Dendritic cell treated with granulocyte-macrophage colony-stimulating factor and Interleukin-4, amounts not matched to agents 40 ng/mL and 50 ng/mL, for 4 days (primary cell): Measurements from ENCODE around the gene AGBL1.

Experiments
- H3K27ac Mint-ChIP-seq: one replicate; pipeline ENCODE4 v1.8.0; 2022; ENCODE audit warnings: mild to moderate bottlenecking, mixed read lengths
- H3K27me3 Mint-ChIP-seq: one replicate; pipeline ENCODE4 v1.8.0; 2022; ENCODE audit warnings: mild to moderate bottlenecking, mixed read lengths
- H3K36me3 Mint-ChIP-seq: one replicate; pipeline ENCODE4 v1.8.0; 2022; ENCODE audit warnings: low read depth, mixed read lengths
- H3K4me1 Mint-ChIP-seq: one replicate; pipeline ENCODE4 v1.8.0; 2022; ENCODE audit warnings: low read depth, mixed read lengths
- H3K4me3 Mint-ChIP-seq: one replicate; pipeline ENCODE4 v1.8.0; 2022; ENCODE audit warnings: mild to moderate bottlenecking, moderate library complexity, mixed read lengths
- H3K9me3 Mint-ChIP-seq: one replicate; pipeline ENCODE4 v1.8.0; 2022; ENCODE audit warnings: mixed read lengths
- intact Hi-C: fragments of 100-400 bp; cut with micrococcal nuclease; formaldehyde crosslinking; loops from one replicate; pipeline ENCODE4 v1.15.0; 2022

Gene AGBL1

GRCh38 chr15:86735247-86736040 is 655.8 kb downstream of the AGBL1 start:
- Mint-ChIP-seq H3K9me3 (no peaks in the 10 kb centered on the region), H3K36me3 (no peaks in the 10 kb centered on the region), H3K4me1 (no peaks in the 10 kb centered on the region), H3K27me3 (no peaks in the 10 kb centered on the region), H3K4me3 (no peak overlapping the region), H3K27ac (no peak overlapping the region)
- intact Hi-C loops = no loop called here

- Mint-ChIP-seq H3K9me3 (no peaks in the 10 kb centered on the region), H3K27ac (no peak overlapping the region), H3K36me3 (no peaks in the 10 kb centered on the region), H3K4me1 (no peaks in the 10 kb centered on the region), H3K4me3 (no peak overlapping the region), H3K27me3 (no peaks in the 10 kb centered on the region)
- intact Hi-C loops = loop anchor here (5.0 kb wide), 1 partner anchor 885 kb away; no protein-coding TSS in a partner anchor
Measured at GRCh38 chr15:86741917-86742316, 662.2 kb downstream of the AGBL1 start.

DNA sequence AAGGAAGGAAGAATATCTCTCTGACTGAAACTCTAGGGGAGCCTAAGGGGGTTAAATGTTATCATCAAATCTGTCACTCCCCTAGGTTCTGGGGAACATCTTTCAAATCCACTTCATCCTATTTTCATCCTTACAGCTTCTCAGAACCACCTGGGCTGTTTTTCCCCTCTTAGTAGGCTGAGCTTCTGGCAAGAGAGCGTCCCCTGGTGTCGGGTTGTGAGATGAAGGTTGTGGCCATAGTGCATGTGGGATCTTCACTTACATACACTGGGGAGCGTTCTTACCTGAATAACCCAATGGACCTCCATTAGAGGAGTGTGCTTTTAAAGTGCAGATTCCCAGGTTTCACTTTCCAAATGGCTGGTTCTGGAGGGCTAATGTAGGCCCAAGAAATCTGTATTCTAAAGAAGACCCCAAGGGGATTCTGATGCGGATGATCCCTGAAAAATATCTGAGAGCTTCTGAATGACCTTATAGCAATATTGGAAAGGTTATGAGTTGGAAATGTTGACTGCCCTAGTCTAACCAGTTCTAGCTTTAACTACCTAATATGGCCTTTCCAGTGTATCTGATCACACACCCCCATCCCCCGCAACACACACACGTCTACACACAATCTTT is 663.7 kb downstream of the AGBL1 start:
- H3K36me3 Mint-ChIP-seq = no peaks in the 10 kb centered on the region
- no peaks in the 10 kb centered on the region for H3K9me3 Mint-ChIP-seq
- intact Hi-C loops = loop anchor here (5.0 kb wide), 1 partner anchor 886 kb away; no protein-coding TSS in a partner anchor
- H3K4me3 Mint-ChIP-seq = no peak overlapping the region
- no peaks in the 10 kb centered on the region for H3K27me3 Mint-ChIP-seq
- H3K27ac Mint-ChIP-seq = no peak overlapping the region
- H3K4me1 Mint-ChIP-seq = no peaks in the 10 kb centered on the region

- intact Hi-C loops = loop anchor here (5.0 kb wide), 1 partner anchor 887 kb away; no protein-coding TSS in a partner anchor
- Mint-ChIP-seq H3K27ac (no peak overlapping the region), H3K27me3 (no peaks in the 10 kb centered on the region), H3K9me3 (no peaks in the 10 kb centered on the region), H3K4me3 (no peak overlapping the region), H3K4me1 (no peaks in the 10 kb centered on the region), H3K36me3 (no peaks in the 10 kb centered on the region)
Measured at GRCh38 chr15:86744198-86744780, 664.6 kb downstream of the AGBL1 start.

DNA sequence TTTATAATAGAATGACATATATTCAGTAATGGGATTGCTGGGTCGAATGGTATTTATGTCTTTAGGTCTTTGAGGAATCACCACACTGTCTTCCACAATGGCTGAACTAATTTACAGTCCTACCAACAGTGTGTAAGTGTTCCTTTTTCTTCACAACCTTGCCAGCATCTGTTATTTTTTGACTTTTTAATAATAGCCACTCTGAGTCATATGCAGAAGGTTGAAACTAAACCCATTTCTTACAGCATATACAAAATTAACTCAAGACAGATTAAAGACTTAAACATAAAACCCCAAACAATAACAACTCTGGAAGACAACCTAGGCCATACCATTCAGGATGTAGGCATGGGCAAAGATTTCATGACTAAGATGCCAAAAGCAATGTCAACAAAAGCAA is 671.4 kb downstream of the AGBL1 start:
- H3K9me3 Mint-ChIP-seq = no peaks in the 10 kb centered on the region

GRCh38 chr15:86754846-86755245 is 675.2 kb downstream of the AGBL1 start:
- Mint-ChIP-seq H3K9me3 (no peaks in the 10 kb centered on the region), H3K36me3 (no peaks in the 10 kb centered on the region), H3K4me1 (no peaks in the 10 kb centered on the region), H3K27me3 (no peaks in the 10 kb centered on the region), H3K27ac (no peak overlapping the region), H3K4me3 (no peak overlapping the region)
- intact Hi-C loops = no loop called here

More for the DNA sequence above, 671.4 kb downstream of the AGBL1 start:
- no peaks in the 10 kb centered on the region for H3K4me1 Mint-ChIP-seq
- H3K27me3 Mint-ChIP-seq = no peaks in the 10 kb centered on the region
- no peak overlapping the region for H3K27ac Mint-ChIP-seq
- intact Hi-C loops = no loop called here
- no peaks in the 10 kb centered on the region for H3K36me3 Mint-ChIP-seq
- H3K4me3 Mint-ChIP-seq = no peak overlapping the region

DNA sequence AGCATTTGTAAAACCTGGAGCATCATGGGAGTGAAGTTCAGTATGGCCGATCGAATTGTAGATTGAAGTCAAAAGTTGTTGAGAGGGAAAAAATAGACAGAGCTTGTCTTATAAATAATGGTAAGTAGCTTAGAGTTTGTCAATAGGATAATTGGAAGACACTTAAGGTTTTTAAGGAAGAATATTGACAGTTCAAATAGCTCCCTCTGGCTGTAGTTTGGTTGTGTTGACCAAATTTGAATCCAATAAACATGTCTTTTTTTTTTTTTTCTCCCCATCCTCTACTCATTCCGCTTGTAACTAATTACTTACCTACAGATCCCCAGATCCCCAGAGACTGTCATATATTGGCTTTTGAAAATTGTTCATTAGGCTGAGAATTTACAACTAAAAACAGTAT is 677.0 kb downstream of the AGBL1 start:
- no peaks in the 10 kb centered on the region for H3K4me1 Mint-ChIP-seq
- no peaks in the 10 kb centered on the region for H3K36me3 Mint-ChIP-seq
- H3K27me3 Mint-ChIP-seq = no peaks in the 10 kb centered on the region
- no peak overlapping the region for H3K27ac Mint-ChIP-seq
- no peak overlapping the region for H3K4me3 Mint-ChIP-seq
- intact Hi-C loops = no loop called here
- no peaks in the 10 kb centered on the region for H3K9me3 Mint-ChIP-seq

- no peaks in the 10 kb centered on the region for H3K9me3 Mint-ChIP-seq
- H3K27ac Mint-ChIP-seq = no peak overlapping the region
- no peaks in the 10 kb centered on the region for H3K4me1 Mint-ChIP-seq
- H3K27me3 Mint-ChIP-seq = no peaks in the 10 kb centered on the region
- H3K36me3 Mint-ChIP-seq = no peaks in the 10 kb centered on the region
- intact Hi-C loops = no loop called here
- no peak overlapping the region for H3K4me3 Mint-ChIP-seq
Measured at GRCh38 chr15:86759800-86760523, 680.3 kb downstream of the AGBL1 start.

DNA sequence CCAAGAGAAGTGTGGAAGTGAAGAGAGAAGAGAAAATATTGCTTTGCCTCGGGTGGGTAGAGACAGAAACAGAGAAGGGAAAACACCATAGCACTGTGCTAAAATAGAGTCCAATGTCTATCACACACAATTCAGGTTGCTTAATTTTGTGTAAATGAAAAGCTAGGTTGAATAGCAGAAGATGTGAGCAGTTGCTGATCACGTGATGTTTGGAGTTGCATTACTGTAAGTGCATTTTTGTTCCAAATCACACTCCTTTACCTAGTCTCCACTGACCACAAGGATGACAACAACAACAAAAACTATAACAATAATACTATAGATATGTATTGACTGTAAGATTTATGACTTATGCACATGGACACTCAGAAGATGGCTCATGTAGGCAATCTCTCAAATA is 683.2 kb downstream of the AGBL1 start:
- Mint-ChIP-seq H3K4me3 (no peak overlapping the region), H3K36me3 (no peaks in the 10 kb centered on the region), H3K9me3 (no peaks in the 10 kb centered on the region), H3K4me1 (no peaks in the 10 kb centered on the region), H3K27me3 (no peaks in the 10 kb centered on the region), H3K27ac (no peak overlapping the region)
- intact Hi-C loops = no loop called here

DNA sequence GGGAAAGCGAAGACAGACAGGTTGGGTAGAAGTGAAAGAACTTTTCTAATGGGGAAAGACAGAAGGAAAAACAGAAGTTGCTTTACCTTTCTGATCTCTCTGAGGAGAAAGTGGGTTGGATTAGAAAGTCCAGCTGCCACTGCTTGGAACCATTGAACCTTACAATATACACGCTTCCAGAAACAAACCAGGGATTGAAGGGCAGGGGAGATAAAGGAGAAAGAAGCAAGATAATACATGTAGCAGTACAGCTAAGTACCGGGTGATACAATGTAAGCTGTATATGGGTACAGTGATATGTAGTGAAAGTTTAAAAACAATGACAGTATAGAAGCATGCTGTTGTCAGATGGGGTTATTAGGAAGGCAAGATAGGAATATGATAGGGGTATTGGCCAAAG is 684.4 kb downstream of the AGBL1 start:
- Mint-ChIP-seq H3K27me3 (no peaks in the 10 kb centered on the region), H3K9me3 (no peaks in the 10 kb centered on the region), H3K27ac (no peak overlapping the region), H3K36me3 (no peaks in the 10 kb centered on the region), H3K4me1 (no peaks in the 10 kb centered on the region), H3K4me3 (no peak overlapping the region)
- intact Hi-C loops = no loop called here

- H3K36me3 Mint-ChIP-seq = no peaks in the 10 kb centered on the region
- no peaks in the 10 kb centered on the region for H3K27me3 Mint-ChIP-seq
- intact Hi-C loops = no loop called here
- no peak overlapping the region for H3K27ac Mint-ChIP-seq
- H3K9me3 Mint-ChIP-seq = no peaks in the 10 kb centered on the region
- no peak overlapping the region for H3K4me3 Mint-ChIP-seq
- H3K4me1 Mint-ChIP-seq = no peaks in the 10 kb centered on the region
Measured at GRCh38 chr15:86765281-86765680, 685.6 kb downstream of the AGBL1 start.

GRCh38 chr15:86772369-86773059 is 692.8 kb downstream of the AGBL1 start:
- Mint-ChIP-seq H3K4me1 (no peaks in the 10 kb centered on the region), H3K9me3 (peaks cover 7% of the 10 kb centered on the region), H3K27me3 (no peaks in the 10 kb centered on the region), H3K36me3 (no peaks in the 10 kb centered on the region), H3K4me3 (no peak overlapping the region), H3K27ac (no peak overlapping the region)
- intact Hi-C loops = no loop called here

DNA sequence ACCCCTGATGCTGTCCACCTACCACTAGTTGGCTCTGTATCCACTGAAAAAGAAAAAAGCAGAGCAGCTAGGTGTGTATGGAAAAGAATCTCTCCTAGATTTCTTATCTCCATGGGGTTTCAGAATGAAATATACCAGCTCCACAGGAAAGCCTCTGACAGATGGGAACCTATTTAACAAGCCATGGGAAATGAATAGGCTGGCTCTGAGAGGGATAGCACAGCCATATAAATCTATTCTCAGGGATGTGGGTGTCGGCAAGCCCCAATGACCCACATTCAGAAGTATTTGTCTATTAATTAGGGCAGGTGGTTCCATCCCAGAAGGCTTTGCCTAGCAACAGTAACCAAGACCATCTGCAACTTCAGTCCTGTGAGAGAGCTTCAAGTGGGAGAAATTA is 694.1 kb downstream of the AGBL1 start:
- no peaks in the 10 kb centered on the region for H3K36me3 Mint-ChIP-seq
- H3K4me3 Mint-ChIP-seq = no peak overlapping the region
- no peak overlapping the region for H3K27ac Mint-ChIP-seq
- H3K9me3 Mint-ChIP-seq = peaks cover 16% of the 10 kb centered on the region
- no peaks in the 10 kb centered on the region for H3K4me1 Mint-ChIP-seq
- H3K27me3 Mint-ChIP-seq = no peaks in the 10 kb centered on the region
- intact Hi-C loops = no loop called here
